Urinary bladder (tissue), 4 donors: ENCODE measurements around the gene ZNF534. TPM values are rescaled to one million over a fixed set of nuclear protein-coding genes. Genes with fewer than 3 reads are reported as not detected.

ENCODE experiments used
- DNase-seq: peaks from one replicate; pipeline ENCODE4 v3.0.0-alpha.2; 2015; ENCODE audit errors: extremely low spot score
- H3K27ac ChIP-seq: one replicate; pipeline ENCODE4 v1.5.1; 2013; ENCODE audit warnings: low read depth, mild to moderate bottlenecking, moderate library complexity
- H3K36me3 ChIP-seq: one replicate; pipeline ENCODE4 v1.6.1; 2013; ENCODE audit warnings: mild to moderate bottlenecking, moderate library complexity; ENCODE audit not compliant: insufficient read depth
- H3K4me1 ChIP-seq: one replicate; pipeline ENCODE4 v1.6.1; 2013; ENCODE audit warnings: mild to moderate bottlenecking, moderate library complexity; ENCODE audit not compliant: insufficient read depth
- H3K4me3 ChIP-seq: one replicate; pipeline ENCODE4 v1.5.1; 2013; ENCODE audit warnings: low read depth, low read length
- WGBS: extraction: QIAGEN DNeasy Blood & Tissue Kit; methylation state at CpG from one replicate; pipeline ENCODE4 v1.1.7; 2013; 5-methylcytosine and 5-hydroxymethylcytosine counted together
- polyA plus RNA-seq: library from polyadenylated mRNA; stranded (reverse); fragments of 200-250 nt; gene quantifications from one replicate; pipeline ENCODE4 v1.2.3, GENCODE V29; 2013
- total RNA-seq: library from RNA; depleted of rRNA; stranded (reverse); fragments of >200 nt; gene quantifications from one replicate; pipeline ENCODE4 v1.2.3, GENCODE V29; 2014
- donor health status: healthy with polysubstance abuse.
- donor health status: healthy.

Gene ZNF534
- 0.74 TPM for total RNA-seq
- 0.35 TPM for polyA plus RNA-seq

GRCh38 chr19:52428937-52429336 is at the start of gene ZNF534:
ZNF534 (plus strand) TSS chr19:52429148; CDS start chr19:52431475, 2,327 bp downstream.
- DNase-seq: no peak
- Histone ChIP-seq H3K27ac (no peak within 1 kb of the TSS), H3K4me1 (no peaks in the 10 kb centered on the region), H3K4me3 (no peak within 1 kb of the TSS), H3K36me3 (no peaks in the 10 kb centered on the region)
- WGBS: 65% methylated on average over 27 of the region's 27 CpGs

DNA sequence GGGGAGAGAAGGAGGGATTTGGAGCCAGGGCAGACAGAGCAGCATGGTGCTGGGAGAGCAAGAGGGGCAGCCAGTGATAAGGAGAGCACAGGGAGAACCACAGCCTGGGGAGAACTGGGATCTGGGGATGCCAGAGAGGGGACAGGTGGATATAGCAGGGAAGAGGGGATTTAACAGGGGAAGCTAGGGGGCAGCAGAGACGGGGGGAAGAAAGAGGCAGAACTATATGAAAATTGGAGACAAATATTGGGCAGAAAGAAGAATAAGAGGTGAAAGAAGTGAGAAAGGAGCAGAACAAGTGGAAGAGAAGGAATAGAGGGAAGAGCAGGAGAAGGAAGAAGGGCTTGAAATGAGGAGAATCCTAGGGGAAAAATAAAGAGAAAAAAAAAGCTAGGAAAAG is 37.8 kb upstream of the ZNF534 start:
- 67% methylated on average over 1 of the region's 1 CpG for WGBS
- Histone ChIP-seq H3K4me1 (no peaks in the 10 kb centered on the region), H3K27ac (no peak overlapping the region), H3K4me3 (no peak overlapping the region), H3K36me3 (no peaks in the 10 kb centered on the region)
- DNase-seq: no peak

GRCh38 chr19:52397310-52398080 is 31.5 kb upstream of the ZNF534 start, which contains the start of gene ZNF528:
ZNF528 (plus strand) TSS chr19:52397849; CDS start chr19:52402014, 4,165 bp downstream.
- under 1% methylated on average over 36 of the region's 36 CpGs for WGBS
- Histone ChIP-seq H3K27ac (peak within 1 kb of the TSS; percentile 39), H3K4me1 (no peaks in the 10 kb centered on the region), H3K4me3 (peak within 1 kb of the TSS; percentile 78), H3K36me3 (peaks cover 12% of the 10 kb centered on the region)
- peak; percentile 92 for DNase-seq

GRCh38 chr19:52398081-52398441 is 30.9 kb upstream of the ZNF534 start:
- Histone ChIP-seq H3K27ac (no peak overlapping the region), H3K4me3 (peak overlapping the region; percentile 78), H3K4me1 (no peaks in the 10 kb centered on the region), H3K36me3 (peaks cover 13% of the 10 kb centered on the region)
- no peak for DNase-seq
- 2% methylated on average over 14 of the region's 14 CpGs for WGBS

DNA sequence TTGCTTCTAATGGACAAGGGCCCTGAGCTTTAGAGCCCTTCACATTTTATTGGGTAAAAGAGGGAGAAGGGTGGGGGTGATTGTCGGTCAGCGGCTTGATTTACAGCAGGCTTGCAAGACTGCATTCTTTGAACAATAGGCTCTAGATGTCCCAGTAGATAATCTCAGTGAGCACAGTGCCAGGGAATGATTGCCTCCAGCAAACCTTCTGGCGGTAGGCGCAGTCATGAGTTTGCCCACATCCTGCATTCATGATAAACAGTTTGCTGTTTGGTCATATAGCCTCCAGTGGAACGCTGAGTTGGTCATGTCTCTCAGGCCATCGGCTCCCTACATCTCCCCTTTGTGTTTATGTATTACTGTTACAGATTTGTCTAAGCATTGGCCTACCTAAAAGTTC is 18.7 kb upstream of the ZNF534 start:
- H3K36me3 ChIP-seq: peaks cover 34% of the 10 kb centered on the region
- H3K27ac ChIP-seq: no peak overlapping the region
- no peak for DNase-seq
- no peaks in the 10 kb centered on the region for H3K4me1 ChIP-seq
- 90% methylated on average over 6 of the region's 6 CpGs for WGBS
- no peak overlapping the region for H3K4me3 ChIP-seq

DNA sequence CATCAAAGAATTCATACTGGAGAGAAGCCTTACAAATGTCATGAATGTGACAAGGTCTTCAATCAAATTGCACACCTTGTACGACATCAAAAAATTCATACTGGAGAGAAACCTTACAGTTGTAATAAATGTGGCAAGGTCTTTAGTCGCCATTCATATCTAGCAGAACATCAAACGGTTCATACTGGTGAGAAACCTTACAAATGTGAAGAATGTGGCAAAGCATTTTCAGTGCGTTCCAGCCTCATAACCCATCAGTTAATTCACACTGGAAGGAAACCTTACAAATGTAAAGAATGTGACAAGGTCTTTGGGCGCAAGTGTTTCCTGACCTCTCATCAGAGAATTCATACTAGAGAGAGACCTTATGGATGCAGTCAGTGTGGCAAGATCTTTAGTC is 13.2 kb upstream of the ZNF534 start:
- 98% methylated on average over 5 of the region's 5 CpGs for WGBS
- peaks cover 9% of the 10 kb centered on the region for H3K36me3 ChIP-seq
- H3K4me3 ChIP-seq: no peak overlapping the region
- no peaks in the 10 kb centered on the region for H3K4me1 ChIP-seq
- DNase-seq: no peak
- no peak overlapping the region for H3K27ac ChIP-seq

DNA sequence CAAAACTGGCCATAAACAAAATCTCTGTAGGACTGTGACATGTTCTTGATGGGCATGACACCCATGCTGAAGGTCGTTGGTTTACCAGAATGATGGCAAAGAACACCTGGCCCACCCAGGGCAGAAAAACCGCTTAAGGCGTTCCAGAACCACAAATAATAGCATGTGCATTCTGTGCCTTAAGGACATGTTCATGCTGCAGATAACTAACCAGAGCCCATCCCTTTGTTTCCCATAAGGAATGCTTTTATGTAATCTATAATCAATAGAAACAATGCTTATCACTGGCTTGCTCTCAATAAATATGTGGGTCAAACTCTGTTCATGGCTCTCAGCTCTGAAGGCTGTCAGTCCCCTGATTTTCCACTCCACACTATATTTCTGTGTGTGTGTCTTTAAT is 13.2 kb downstream of the ZNF534 start:
- no peaks in the 10 kb centered on the region for H3K4me1 ChIP-seq
- WGBS: 81% methylated on average over 3 of the region's 3 CpGs

DNA sequence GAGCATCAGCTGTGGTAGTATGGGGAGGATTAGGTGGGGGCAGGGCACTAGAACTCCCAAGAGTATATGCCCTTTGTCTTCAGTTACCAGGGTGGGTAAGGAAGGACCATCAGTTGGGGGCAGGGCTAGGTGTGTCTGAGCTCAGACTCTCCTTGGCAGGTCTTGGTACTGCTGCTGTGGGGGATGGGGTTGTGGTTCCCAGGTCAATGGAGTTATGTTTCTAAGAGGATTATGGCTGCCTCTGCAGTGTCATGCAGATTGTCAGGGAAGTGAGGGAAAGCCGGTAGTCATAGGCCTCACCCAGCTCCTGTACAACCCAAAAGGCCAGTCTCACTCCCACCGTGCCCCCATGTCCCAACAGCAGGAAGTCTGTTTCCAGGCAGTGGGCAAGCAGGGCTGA is 15.6 kb downstream of the ZNF534 start:
- whole genome bisulfite sequencing: 41% methylated on average over 2 of the region's 2 CpGs
- Histone ChIP-seq H3K27ac (no peak overlapping the region), H3K4me3 (no peak overlapping the region), H3K36me3 (no peaks in the 10 kb centered on the region), H3K4me1 (no peaks in the 10 kb centered on the region)
- no peak for DNase-seq

More for the DNA sequence above, 13.2 kb downstream of the ZNF534 start:
- Histone ChIP-seq H3K4me3 (no peak overlapping the region), H3K27ac (no peak overlapping the region), H3K36me3 (no peaks in the 10 kb centered on the region)
- DNase-seq: no peak

GRCh38 chr19:52451241-52451640 is 22.3 kb downstream of the ZNF534 start:
- no peak for DNase-seq
- H3K4me3 ChIP-seq: no peak overlapping the region
- 26% methylated on average over 41 of the region's 41 CpGs for WGBS
- no peak overlapping the region for H3K27ac ChIP-seq
- H3K36me3 ChIP-seq: no peaks in the 10 kb centered on the region
- H3K4me1 ChIP-seq: no peaks in the 10 kb centered on the region

GRCh38 chr19:52453324-52454094 is 24.6 kb downstream of the ZNF534 start, which contains the start of gene ZNF578:
ZNF578 (plus strand) TSS chr19:52453553; CDS start chr19:52501846, 48,293 bp downstream.
- 1% methylated on average over 48 of the region's 48 CpGs for WGBS
- H3K4me1 ChIP-seq: no peaks in the 10 kb centered on the region
- peak; percentile 84 for DNase-seq
- H3K27ac ChIP-seq: no peak within 1 kb of the TSS
- H3K4me3 ChIP-seq: peak within 1 kb of the TSS; percentile 59
- peaks cover 5% of the 10 kb centered on the region for H3K36me3 ChIP-seq

GRCh38 chr19:52464798-52465470 is 36.0 kb downstream of the ZNF534 start:
- H3K4me3 ChIP-seq: no peak overlapping the region
- H3K4me1 ChIP-seq: no peaks in the 10 kb centered on the region
- 86% methylated on average over 14 of the region's 14 CpGs for WGBS
- DNase-seq: no peak
- H3K27ac ChIP-seq: no peak overlapping the region
- H3K36me3 ChIP-seq: peaks cover 2% of the 10 kb centered on the region

- Histone ChIP-seq H3K27ac (no peak overlapping the region), H3K36me3 (no peaks in the 10 kb centered on the region), H3K4me1 (no peaks in the 10 kb centered on the region), H3K4me3 (no peak overlapping the region)
- 93% methylated on average over 3 of the region's 3 CpGs for WGBS
- DNase-seq: no peak
Measured at GRCh38 chr19:52473655-52474350, 44.9 kb downstream of the ZNF534 start.
